Gastroesophageal sphincter (tissue), 3 donors: ENCODE measurements around the gene DNAI1.

Source experiments
- POLR2A ChIP-seq, 2 donors: fragments of 450-650 bp; IDR thresholded peaks; one replicate each; pipeline ENCODE4 v1.6.1; 2017; ENCODE audit warnings: antibody characterized with exemption in 2 of 2, mild to moderate bottlenecking in 2 of 2, moderate library complexity in 1 of 2
- POLR2AphosphoS5 ChIP-seq: sonication (generic); formaldehyde crosslinking; IDR thresholded peaks from one replicate; pipeline ENCODE4 v1.6.1; 2017; ENCODE audit warnings: antibody characterized with exemption
- TF ChIP-seq, protein P1 (sequence below), 4 experiments: fragments of 200-600 bp in 2 of 4; fragments of 450-650 bp in 2 of 4; sonication (generic) in 1 of 4; IDR thresholded peaks; one replicate each; pipeline ENCODE4 v1.5.1; 2017 to 2019; ENCODE audit warnings: antibody characterized with exemption in 4 of 4, mild to moderate bottlenecking in 2 of 4, moderate library complexity in 2 of 4

DNA sequence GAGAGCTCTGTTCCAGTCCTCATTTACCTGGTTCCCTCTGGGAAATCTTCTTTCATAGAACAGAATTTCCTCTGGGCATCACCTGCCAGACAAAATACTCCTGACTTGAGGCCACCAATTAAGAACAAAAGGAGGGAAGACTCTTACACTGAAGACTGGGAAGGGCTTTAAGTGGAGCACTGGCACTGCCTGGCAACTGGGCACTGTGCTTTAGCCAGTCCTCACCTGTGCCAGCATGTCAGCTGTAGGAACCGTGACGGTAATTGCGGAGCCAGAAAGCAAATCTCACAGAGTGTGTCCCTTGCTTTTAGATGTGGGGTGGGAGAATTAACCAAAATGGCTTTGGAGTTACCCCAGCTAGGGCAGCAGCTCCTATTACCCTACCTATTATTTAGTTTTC is 40.9 kb upstream of the DNAI1 start:
- TF ChIP-seq POLR2A (IDR thresholded peaks at IDR 0.05) (no peak), POLR2AphosphoS5 (no peak)
- TF ChIP-seq, protein P1, sequence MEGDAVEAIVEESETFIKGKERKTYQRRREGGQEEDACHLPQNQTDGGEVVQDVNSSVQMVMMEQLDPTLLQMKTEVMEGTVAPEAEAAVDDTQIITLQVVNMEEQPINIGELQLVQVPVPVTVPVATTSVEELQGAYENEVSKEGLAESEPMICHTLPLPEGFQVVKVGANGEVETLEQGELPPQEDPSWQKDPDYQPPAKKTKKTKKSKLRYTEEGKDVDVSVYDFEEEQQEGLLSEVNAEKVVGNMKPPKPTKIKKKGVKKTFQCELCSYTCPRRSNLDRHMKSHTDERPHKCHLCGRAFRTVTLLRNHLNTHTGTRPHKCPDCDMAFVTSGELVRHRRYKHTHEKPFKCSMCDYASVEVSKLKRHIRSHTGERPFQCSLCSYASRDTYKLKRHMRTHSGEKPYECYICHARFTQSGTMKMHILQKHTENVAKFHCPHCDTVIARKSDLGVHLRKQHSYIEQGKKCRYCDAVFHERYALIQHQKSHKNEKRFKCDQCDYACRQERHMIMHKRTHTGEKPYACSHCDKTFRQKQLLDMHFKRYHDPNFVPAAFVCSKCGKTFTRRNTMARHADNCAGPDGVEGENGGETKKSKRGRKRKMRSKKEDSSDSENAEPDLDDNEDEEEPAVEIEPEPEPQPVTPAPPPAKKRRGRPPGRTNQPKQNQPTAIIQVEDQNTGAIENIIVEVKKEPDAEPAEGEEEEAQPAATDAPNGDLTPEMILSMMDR (IDR thresholded peaks at IDR 0.05), result no peak
